Parathyroid adenoma (tissue), 2 donors: ENCODE data around the gene PHF21B.
"Not testable (repeated sequence)": the region's sequence is repeated elsewhere in the genome, so short reads cannot be mapped to it uniquely, and the experiment has no call there.

ENCODE experiments used
- H2AFZ ChIP-seq: fragments of 300-600 bp; sonication (generic); one replicate; pipeline ENCODE4 v1.7.0; 2017; ENCODE audit warnings: antibody characterized with exemption, mild to moderate bottlenecking
- H3K27ac ChIP-seq: fragments of 300-600 bp; sonication (generic); one replicate; pipeline ENCODE4 v1.7.0; 2017
- H3K27me3 ChIP-seq: fragments of 300-600 bp; sonication (generic); one replicate; pipeline ENCODE4 v1.7.0; 2017; ENCODE audit warnings: low read length; ENCODE audit not compliant: control insufficient read depth, insufficient read depth
- H3K36me3 ChIP-seq: fragments of 300-600 bp; sonication (generic); one replicate; pipeline ENCODE4 v1.7.0; 2017; ENCODE audit warnings: low read length; ENCODE audit not compliant: control insufficient read depth, insufficient read depth
- H3K4me1 ChIP-seq: fragments of 300-600 bp; sonication (generic); one replicate; pipeline ENCODE4 v1.7.0; 2017; ENCODE audit warnings: control low read depth
- H3K4me2 ChIP-seq: fragments of 300-600 bp; sonication (generic); one replicate; pipeline ENCODE4 v1.7.0; 2017; ENCODE audit warnings: low read length
- H3K4me3 ChIP-seq: fragments of 300-600 bp; sonication (generic); one replicate; pipeline ENCODE4 v1.7.0; 2017; ENCODE audit warnings: low read depth, low read length
- H3K79me2 ChIP-seq: fragments of 300-600 bp; sonication (generic); one replicate; pipeline ENCODE4 v1.7.0; 2017; ENCODE audit warnings: control low read depth
- H3K9ac ChIP-seq: fragments of 300-600 bp; sonication (generic); one replicate; pipeline ENCODE4 v1.7.0; 2017; ENCODE audit warnings: mild to moderate bottlenecking
- H3K9me3 ChIP-seq: fragments of 300-600 bp; sonication (generic); one replicate; pipeline ENCODE4 v1.7.0; 2017; ENCODE audit warnings: low read length; ENCODE audit not compliant: control insufficient read depth
- TF ChIP-seq, protein P1 (sequence below): fragments of 300-600 bp; sonication (generic); IDR thresholded peaks from one replicate; pipeline ENCODE4 v1.7.0; 2017; ENCODE audit warnings: antibody characterized with exemption, mild to moderate bottlenecking
- donor health status: primary hyperparathyroidism.

Gene PHF21B

DNA sequence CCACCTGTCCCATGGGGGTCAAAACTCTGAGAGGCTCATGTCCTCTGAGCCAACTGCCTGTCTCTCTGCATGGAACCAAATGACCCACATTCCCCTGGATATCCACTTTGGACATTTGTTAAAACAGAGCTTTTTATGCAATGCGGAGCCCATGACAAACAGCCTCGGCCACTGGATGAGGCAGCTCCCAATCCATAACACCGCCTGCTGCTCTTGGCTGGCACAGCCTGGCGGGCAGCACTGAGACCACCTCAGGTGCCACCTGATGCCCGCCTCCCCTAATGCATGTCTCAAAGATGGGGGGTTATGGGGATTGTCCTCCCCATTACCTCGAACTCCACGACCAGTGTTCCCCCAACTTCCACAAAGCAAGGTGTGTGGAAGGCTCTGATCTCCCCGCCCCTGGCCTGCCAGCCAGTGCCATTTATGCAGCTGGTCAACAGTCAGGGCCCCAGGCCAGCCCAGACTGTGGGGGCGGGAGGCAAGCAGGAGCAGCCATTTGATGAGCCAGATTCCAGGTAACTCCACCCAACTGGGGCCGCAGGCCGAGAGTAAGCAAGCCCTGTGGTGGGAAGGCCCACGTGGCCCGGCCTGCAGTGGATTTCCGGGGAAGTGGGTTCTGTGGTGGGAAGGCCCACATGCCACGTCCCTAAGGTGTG, 84.2 kb downstream of the PHF21B start:
- no peak overlapping the region for H3K27ac ChIP-seq
- TF ChIP-seq, protein P1, sequence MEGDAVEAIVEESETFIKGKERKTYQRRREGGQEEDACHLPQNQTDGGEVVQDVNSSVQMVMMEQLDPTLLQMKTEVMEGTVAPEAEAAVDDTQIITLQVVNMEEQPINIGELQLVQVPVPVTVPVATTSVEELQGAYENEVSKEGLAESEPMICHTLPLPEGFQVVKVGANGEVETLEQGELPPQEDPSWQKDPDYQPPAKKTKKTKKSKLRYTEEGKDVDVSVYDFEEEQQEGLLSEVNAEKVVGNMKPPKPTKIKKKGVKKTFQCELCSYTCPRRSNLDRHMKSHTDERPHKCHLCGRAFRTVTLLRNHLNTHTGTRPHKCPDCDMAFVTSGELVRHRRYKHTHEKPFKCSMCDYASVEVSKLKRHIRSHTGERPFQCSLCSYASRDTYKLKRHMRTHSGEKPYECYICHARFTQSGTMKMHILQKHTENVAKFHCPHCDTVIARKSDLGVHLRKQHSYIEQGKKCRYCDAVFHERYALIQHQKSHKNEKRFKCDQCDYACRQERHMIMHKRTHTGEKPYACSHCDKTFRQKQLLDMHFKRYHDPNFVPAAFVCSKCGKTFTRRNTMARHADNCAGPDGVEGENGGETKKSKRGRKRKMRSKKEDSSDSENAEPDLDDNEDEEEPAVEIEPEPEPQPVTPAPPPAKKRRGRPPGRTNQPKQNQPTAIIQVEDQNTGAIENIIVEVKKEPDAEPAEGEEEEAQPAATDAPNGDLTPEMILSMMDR: no peak
- H2AFZ ChIP-seq: no peak overlapping the region
- no peaks in the 10 kb centered on the region for H3K27me3 ChIP-seq
- no peaks in the 10 kb centered on the region for H3K36me3 ChIP-seq
- H3K4me3 ChIP-seq: no peak overlapping the region
- no peak overlapping the region for H3K4me2 ChIP-seq
- no peaks in the 10 kb centered on the region for H3K4me1 ChIP-seq
- H3K9ac ChIP-seq: no peak overlapping the region
- no peaks in the 10 kb centered on the region for H3K9me3 ChIP-seq
- H3K79me2 ChIP-seq: no peaks in the 10 kb centered on the region

DNA sequence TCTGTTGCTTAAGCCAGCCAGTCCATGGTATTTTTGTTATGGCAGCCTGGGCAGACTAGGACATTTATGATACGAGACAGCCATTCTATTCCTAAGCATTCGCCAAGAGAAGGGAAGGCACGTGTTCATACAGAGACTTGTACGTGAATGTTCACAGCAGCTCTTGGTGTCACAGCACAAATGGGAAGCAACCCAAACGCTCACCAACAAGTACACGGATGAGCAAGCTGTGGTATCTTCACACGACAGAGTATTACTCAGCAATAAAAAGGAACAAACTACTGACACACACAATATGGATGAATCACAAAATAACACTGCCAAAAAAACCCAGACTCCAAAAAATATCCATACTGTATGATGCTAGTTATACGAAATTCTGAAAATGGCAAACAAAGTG, 85.1 kb downstream of the PHF21B start:
- Histone ChIP-seq H3K9ac (no peak overlapping the region), H2AFZ (no peak overlapping the region), H3K27ac (no peak overlapping the region), H3K4me3 (no peak overlapping the region), H3K4me1 (no peaks in the 10 kb centered on the region), H3K27me3 (no peaks in the 10 kb centered on the region), H3K79me2 (no peaks in the 10 kb centered on the region), H3K4me2 (no peak overlapping the region), H3K9me3 (no peaks in the 10 kb centered on the region), H3K36me3 (no peaks in the 10 kb centered on the region)
- TF ChIP-seq, protein P1: no peak

DNA sequence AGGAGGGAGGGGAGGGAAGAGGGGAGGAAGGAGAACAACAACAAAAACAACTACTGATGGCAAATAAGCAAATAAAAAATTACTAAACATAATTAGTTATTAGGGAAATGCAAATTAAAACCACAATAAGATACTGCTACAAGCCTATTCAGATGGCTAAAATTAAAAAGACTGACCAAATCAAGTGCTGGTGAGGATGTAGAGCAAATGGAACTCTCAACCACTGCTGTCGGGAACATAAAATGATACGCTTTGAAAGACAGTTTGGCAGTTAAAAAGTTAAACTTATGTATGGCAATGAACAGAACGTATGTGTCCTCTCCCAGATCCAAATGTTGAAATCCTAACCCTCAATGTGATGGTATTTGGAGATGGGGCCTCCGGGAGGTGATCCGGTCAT, 85.7 kb downstream of the PHF21B start:
- Histone ChIP-seq H3K4me1 (no peaks in the 10 kb centered on the region), H3K4me3 (no peak overlapping the region), H3K36me3 (no peaks in the 10 kb centered on the region), H3K79me2 (no peaks in the 10 kb centered on the region), H3K9me3 (no peaks in the 10 kb centered on the region), H3K27ac (no peak overlapping the region), H3K27me3 (no peaks in the 10 kb centered on the region), H3K4me2 (no peak overlapping the region), H2AFZ (no peak overlapping the region), H3K9ac (no peak overlapping the region)
- TF ChIP-seq, protein P1: no peak

DNA sequence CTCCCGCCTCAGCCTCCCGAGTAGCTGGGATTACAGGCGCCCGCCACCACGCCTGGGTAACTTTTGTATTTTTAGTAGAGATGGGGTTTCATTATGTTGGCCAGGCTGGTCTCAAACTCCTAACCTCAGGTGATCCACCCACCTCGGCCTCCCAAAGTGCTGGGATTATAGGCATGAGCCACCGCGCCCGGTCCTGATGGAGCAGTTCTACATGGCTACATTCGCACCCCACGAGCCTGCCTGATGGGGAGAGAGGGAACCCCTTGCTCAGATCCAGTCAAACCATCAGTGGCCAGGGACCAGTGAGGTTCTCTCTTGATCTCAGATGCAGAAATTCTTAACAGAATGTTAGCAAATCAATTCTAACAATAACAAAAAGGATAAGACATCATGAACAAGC, 88.0 kb downstream of the PHF21B start:
- H3K9ac ChIP-seq, H3K4me3 ChIP-seq, H2AFZ ChIP-seq, H3K4me1 ChIP-seq, H3K36me3 ChIP-seq, H3K27me3 ChIP-seq, H3K79me2 ChIP-seq, H3K9me3 ChIP-seq, H3K4me2 ChIP-seq, H3K27ac ChIP-seq: not testable (repeated sequence)

DNA sequence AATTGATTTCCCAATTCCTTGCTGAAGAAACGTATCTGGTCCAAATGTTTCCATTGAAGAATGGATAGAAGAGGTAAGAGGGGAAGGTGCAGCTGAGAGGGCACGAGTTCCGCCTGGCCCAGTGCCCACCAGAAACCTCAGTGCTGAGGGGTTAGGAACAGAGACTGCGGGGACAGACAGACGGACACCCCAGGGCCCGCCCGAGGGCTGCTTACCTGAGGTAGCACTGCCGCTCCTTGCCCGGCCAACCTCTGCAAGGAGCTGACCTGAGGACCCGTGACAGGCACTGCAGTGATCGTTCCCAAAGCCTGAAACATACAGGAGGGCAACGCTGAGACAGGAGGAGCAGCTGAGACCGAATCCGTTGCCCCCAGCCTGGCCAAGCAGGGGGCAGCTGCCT, 89.6 kb downstream of the PHF21B start:
- Histone ChIP-seq H3K9me3 (no peaks in the 10 kb centered on the region), H3K9ac (no peak overlapping the region), H3K4me3 (no peak overlapping the region), H3K79me2 (no peaks in the 10 kb centered on the region), H3K4me1 (no peaks in the 10 kb centered on the region), H3K4me2 (no peak overlapping the region), H3K36me3 (no peaks in the 10 kb centered on the region), H3K27me3 (no peaks in the 10 kb centered on the region), H3K27ac (no peak overlapping the region), H2AFZ (no peak overlapping the region)
- TF ChIP-seq, protein P1: no peak
